Peyer's patch (tissue), 4 donors: ENCODE measurements around the gene ZNF496. TPM values are rescaled to one million over a fixed set of nuclear protein-coding genes. Genes with fewer than 3 reads are reported as not detected.
"Not testable (repeated sequence)": the region's sequence is repeated elsewhere in the genome, so short reads cannot be mapped to it uniquely, and the experiment has no call there.

Source experiments
- DNase-seq, 3 donors: peaks; one replicate each; pipeline ENCODE4 v3.0.0-alpha.2; 2017 to 2019
- H3K27ac ChIP-seq, 4 donors: fragments of 200-600 bp; sonication (generic); one replicate each; pipeline ENCODE4 v1.5.1; 2016 to 2019
- H3K27me3 ChIP-seq, 2 donors: fragments of 200-600 bp; sonication (generic); one replicate each; pipeline ENCODE4 v1.5.1; 2019
- H3K36me3 ChIP-seq, 3 donors: fragments of 200-600 bp; sonication (generic); one replicate each; pipeline ENCODE4 v1.5.1; 2016 to 2019
- H3K4me1 ChIP-seq, 4 donors: fragments of 200-600 bp; sonication (generic); one replicate each; pipeline ENCODE4 v1.5.1; 2016 to 2019
- H3K4me3 ChIP-seq, 4 donors: fragments of 200-600 bp; sonication (generic); 1 replicate in 3 of 4; 2 replicates in 1 of 4; pipeline ENCODE4 v1.5.1; 2016 to 2019; ENCODE audit warnings: mild to moderate bottlenecking in 1 of 4
- H3K9me3 ChIP-seq, 4 donors: fragments of 200-600 bp; sonication (generic); one replicate each; pipeline ENCODE4 v1.5.1; 2016 to 2019; ENCODE audit warnings: mild to moderate bottlenecking in 1 of 4
- POLR2A ChIP-seq, 2 donors: fragments of 450-650 bp; IDR thresholded peaks; one replicate each; pipeline ENCODE4 v1.5.1; 2017; ENCODE audit warnings: antibody characterized with exemption in 2 of 2, mild to moderate bottlenecking in 2 of 2, moderate library complexity in 2 of 2
- total RNA-seq, 4 donors: library from RNA; depleted of rRNA; stranded (reverse); fragments of >200 nt; gene quantifications; one replicate each; pipeline ENCODE4 v1.1.0, GENCODE V29; 2016
- TF ChIP-seq, protein P1 (sequence below), 6 experiments: fragments of 450-650 bp in 4 of 6; fragments of 200-600 bp in 2 of 6; sonication (generic) in 1 of 6; IDR thresholded peaks; one replicate each; pipeline ENCODE4 v1.5.1; 2017 to 2019; ENCODE audit warnings: antibody characterized with exemption in 6 of 6, mild to moderate bottlenecking in 3 of 6, moderate library complexity in 1 of 6

The ZNF496 gene
- total RNA-seq, 4 donors from 2014 or later = 8.2 to 31.4 (median 23.5) TPM

DNA sequence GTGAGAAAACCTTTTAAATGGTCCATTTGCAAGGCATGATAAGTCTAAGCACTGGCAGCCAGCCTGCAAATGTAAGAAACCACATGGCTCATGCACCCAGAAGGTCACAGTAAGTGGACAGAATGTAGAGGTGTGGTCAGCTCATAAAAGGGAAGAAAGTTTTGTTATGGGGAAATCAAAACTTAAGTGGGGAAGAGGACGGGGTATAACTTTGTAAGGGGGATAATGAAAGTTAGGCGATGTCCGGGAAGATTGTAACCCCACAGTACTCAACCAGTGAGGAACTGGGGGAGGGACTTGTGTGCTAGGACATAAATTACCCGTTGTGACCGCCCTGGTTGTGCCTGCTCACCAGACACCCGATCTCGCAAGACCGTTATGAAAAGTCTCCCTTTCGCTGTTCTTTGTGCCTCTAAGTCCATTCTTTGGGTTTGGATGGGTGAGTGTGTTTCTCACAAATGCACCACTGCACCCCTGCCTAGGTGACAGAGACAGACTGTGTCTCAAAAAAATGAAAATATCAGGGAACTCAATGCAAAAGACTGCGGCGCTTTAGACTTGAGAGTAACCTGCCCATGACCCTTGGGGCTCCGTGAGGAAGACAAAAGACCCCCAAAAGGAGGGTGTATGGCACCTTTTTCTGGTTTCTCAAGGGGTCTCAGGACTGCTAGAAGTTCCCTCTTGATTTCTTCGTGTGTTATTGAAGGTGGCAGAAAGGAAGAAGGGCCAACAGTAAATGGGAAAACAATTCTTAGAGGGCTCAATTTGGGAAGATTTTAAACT is 28.6 kb upstream of the ZNF496 start:
- TF ChIP-seq POLR2A (IDR thresholded peaks at IDR 0.05) = no peak
- TF ChIP-seq, protein P1, sequence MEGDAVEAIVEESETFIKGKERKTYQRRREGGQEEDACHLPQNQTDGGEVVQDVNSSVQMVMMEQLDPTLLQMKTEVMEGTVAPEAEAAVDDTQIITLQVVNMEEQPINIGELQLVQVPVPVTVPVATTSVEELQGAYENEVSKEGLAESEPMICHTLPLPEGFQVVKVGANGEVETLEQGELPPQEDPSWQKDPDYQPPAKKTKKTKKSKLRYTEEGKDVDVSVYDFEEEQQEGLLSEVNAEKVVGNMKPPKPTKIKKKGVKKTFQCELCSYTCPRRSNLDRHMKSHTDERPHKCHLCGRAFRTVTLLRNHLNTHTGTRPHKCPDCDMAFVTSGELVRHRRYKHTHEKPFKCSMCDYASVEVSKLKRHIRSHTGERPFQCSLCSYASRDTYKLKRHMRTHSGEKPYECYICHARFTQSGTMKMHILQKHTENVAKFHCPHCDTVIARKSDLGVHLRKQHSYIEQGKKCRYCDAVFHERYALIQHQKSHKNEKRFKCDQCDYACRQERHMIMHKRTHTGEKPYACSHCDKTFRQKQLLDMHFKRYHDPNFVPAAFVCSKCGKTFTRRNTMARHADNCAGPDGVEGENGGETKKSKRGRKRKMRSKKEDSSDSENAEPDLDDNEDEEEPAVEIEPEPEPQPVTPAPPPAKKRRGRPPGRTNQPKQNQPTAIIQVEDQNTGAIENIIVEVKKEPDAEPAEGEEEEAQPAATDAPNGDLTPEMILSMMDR (IDR thresholded peaks at IDR 0.05) = no peak
- peak overlapping the region in 1 of 4 donors; percentile 3 for H3K4me3 ChIP-seq
- peak overlapping the region; percentile 25 to 63 (median 33) for H3K27ac ChIP-seq
- H3K36me3 ChIP-seq = no peaks in the 10 kb centered on the region
- DNase-seq = no peak
- H3K27me3 ChIP-seq = no peaks in the 10 kb centered on the region
- peaks cover 0 to 10% (median 0%) of the 10 kb centered on the region in 4 donors for H3K4me1 ChIP-seq
- H3K9me3 ChIP-seq = peaks cover 0 to 11% (median 0%) of the 10 kb centered on the region in 4 donors

DNA sequence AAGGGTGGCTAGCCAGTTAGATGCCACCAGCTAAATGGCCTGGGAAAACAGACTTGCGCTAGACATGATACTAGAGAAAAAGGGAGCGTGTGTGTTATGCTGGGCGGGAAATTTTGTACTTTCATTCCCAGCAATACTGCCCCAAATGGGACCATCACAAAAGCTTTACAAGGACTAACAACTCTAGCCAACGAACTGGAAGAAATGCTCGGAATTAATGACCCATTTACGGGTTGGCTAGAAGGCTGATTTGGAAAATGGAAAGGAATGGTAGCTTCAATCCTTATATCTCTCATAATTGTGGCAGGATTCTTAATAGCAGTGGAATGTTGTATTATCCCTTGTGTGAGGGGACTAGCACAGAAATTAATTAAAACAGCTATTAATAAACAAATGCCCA is 27.9 kb upstream of the ZNF496 start:
- H3K4me3 ChIP-seq = no peak overlapping the region
- TF ChIP-seq, protein P1 (IDR thresholded peaks at IDR 0.05) = no peak
- TF ChIP-seq POLR2A (IDR thresholded peaks at IDR 0.05) = no peak

DNA sequence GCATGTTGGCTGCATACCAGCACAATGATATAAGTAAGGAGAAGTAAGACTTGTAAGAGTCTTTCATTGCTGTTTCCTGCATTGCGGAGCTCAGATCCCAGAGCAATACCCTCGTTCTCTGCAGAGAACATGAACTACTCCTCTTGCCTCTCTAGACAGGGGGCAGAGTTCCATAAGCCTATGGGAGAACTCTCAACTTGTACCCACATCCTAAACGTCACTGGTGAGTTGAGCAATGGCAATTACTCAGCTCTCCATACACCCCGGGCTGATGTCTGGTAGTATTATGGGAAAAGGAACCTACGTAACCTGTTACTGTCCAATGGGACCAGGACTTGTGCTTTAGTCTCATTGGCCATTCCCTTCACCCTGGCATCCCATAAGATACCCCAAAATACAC is 27.3 kb upstream of the ZNF496 start:
- Histone ChIP-seq H3K27me3 (no peaks in the 10 kb centered on the region), H3K4me1 (peaks cover 0 to 10% (median 0%) of the 10 kb centered on the region in 4 donors), H3K27ac (no peak overlapping the region), H3K9me3 (no peaks in the 10 kb centered on the region), H3K36me3 (no peaks in the 10 kb centered on the region), H3K4me3 (no peak overlapping the region)
- no peak for DNase-seq
- TF ChIP-seq, protein P1 (IDR thresholded peaks at IDR 0.05) = no peak
- TF ChIP-seq POLR2A (IDR thresholded peaks at IDR 0.05) = no peak

More for the DNA sequence above, 27.9 kb upstream of the ZNF496 start:
- Histone ChIP-seq H3K9me3 (peaks cover 0 to 4% (median 0%) of the 10 kb centered on the region in 4 donors), H3K27ac (peak overlapping the region in 1 of 4 donors; percentile 63), H3K4me1 (peaks cover 0 to 10% (median 0%) of the 10 kb centered on the region in 4 donors), H3K27me3 (no peaks in the 10 kb centered on the region), H3K36me3 (no peaks in the 10 kb centered on the region)
- no peak for DNase-seq

DNA sequence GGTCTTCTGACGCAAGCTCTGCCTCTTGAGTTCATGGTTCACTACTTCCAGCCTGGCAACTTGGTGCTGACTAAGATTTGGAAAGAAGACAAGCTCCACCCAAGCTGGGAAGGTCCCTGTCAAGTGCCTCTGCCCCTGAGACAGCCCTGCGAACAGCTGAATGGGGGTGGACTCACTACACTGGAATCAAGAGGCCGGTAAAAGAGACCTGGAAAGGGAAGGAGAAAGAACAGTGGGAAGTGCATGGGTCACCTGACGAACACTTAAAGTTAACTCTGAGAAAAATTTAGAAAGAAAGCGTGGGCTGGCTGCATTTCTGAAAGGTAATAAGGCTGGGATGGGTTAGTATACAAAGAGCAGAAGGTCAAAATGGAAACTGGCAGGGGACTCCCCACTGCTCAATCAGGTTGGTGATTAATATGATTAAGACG is 26.1 kb upstream of the ZNF496 start:
- DNase-seq = no peak
- no peaks in the 10 kb centered on the region for H3K9me3 ChIP-seq
- no peak for TF ChIP-seq POLR2A (IDR thresholded peaks at IDR 0.05)
- TF ChIP-seq, protein P1 (IDR thresholded peaks at IDR 0.05) = no peak
- H3K4me3 ChIP-seq = no peak overlapping the region
- H3K27ac ChIP-seq = no peak overlapping the region
- peaks cover 0 to 10% (median 0%) of the 10 kb centered on the region in 4 donors for H3K4me1 ChIP-seq
- no peaks in the 10 kb centered on the region for H3K36me3 ChIP-seq
- H3K27me3 ChIP-seq = no peaks in the 10 kb centered on the region

DNA sequence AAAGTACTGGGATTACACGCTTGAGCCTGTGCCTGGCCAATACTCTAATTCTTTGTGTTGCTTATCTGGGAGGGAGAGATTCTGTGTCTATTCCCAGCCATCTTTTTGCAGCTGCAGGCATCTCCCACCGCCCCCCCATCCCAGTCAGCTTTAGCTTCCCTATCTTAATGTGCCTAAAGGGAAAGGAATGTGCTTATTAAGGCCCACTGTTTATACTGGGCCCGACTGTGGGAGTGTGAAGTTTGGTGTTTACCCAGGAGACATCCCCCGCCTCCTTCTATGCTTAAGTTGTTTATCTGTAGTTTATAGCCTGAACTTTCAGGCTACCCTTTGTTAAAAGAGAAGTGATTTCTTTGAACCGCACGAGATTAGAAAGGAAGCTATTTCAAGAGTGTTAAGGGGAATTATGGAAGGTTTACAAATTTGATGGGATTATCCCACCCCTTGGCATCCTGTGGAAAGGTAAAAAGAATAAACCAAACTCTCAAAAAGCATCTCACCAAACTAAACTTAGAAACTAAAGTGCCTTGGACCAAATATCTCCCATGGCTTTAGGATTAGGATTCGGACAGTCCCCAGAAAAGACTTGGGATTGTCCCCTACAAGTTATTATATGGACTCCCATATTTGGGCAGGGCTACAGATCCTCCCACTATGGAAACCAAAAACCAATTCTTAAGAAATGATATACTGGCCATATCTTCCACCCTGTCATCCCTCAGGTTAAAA is 25.5 kb upstream of the ZNF496 start:
- H3K36me3 ChIP-seq = no peaks in the 10 kb centered on the region
- DNase-seq = no peak
- peaks cover 0 to 10% (median 0%) of the 10 kb centered on the region in 4 donors for H3K4me1 ChIP-seq
- H3K27me3 ChIP-seq = no peaks in the 10 kb centered on the region
- H3K9me3 ChIP-seq = no peaks in the 10 kb centered on the region
- H3K27ac ChIP-seq = peak overlapping the region in 1 of 4 donors; percentile 58
- no peak overlapping the region for H3K4me3 ChIP-seq
- TF ChIP-seq POLR2A (IDR thresholded peaks at IDR 0.05) = no peak
- TF ChIP-seq, protein P1 (IDR thresholded peaks at IDR 0.05) = no peak

DNA sequence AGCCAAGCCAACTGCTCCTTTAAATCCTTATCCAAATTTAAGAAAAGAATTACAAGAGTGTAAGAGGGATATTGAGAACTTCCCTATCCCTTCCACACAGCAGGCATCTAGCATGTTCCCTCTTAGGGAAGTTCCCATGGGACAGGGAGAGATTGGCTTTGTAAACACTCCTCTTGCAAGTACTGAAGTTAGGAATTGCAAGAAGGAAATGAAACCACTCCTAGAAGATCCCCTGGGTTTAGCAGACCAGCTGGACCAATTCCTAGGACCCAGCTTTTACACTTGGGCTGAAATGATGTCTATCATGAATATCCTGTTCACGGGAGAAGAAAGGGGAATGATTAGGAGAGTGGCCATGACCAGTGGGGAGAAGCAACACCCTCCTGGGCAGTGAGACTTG is 23.5 kb upstream of the ZNF496 start:
- DNase-seq, H3K36me3 ChIP-seq, H3K9me3 ChIP-seq, H3K27me3 ChIP-seq, H3K4me3 ChIP-seq, H3K4me1 ChIP-seq, H3K27ac ChIP-seq: not testable (repeated sequence)
